ENCODE measurements around the gene CDC7. TPM values are rescaled to one million over a fixed set of nuclear protein-coding genes. Genes with fewer than 3 reads are reported as not detected.

The CDC7 gene
- total and polyA plus RNA-seq, 2 experiments from 2014 or later: 26.6 to 44.0 TPM

- no peaks in the 10 kb centered on the region for H3K36me3 Mint-ChIP-seq (ENCODE audit: low read depth)
- no peaks in the 10 kb centered on the region for H3K9me2 ChIP-seq (ENCODE audit: insufficient read depth)
- no peak overlapping the region for H3K4me3 Mint-ChIP-seq
- no peaks in the 10 kb centered on the region for H3F3A ChIP-seq (replicated peaks; ENCODE audit: low read depth)
- H3K4me2 ChIP-seq: no peak overlapping the region
- TF ChIP-seq NANOG (IDR thresholded peaks at IDR 0.05; ENCODE audit: borderline replicate concordance) (no peak), CTCF (conservative IDR thresholded peaks at IDR 0.05; ENCODE audit: low read depth in 2 of 2) (no peak), REST (IDR thresholded peaks at IDR 0.05; ENCODE audit: unreplicated experiment) (no peak), EZH2phosphoT487 (IDR thresholded peaks at IDR 0.05; ENCODE audit: unreplicated experiment) (no peak), EZH2 (IDR thresholded peaks at IDR 0.05; ENCODE audit: low read depth, unreplicated experiment) (no peak), ZNF462 (CRISPR knock-in tag; IDR thresholded peaks at IDR 0.05) (no peak), STAT1 (IDR thresholded peaks at IDR 0.05; ENCODE audit: unreplicated experiment) (no peak), ZNF331 (CRISPR knock-in tag; IDR thresholded peaks at IDR 0.05; ENCODE audit: low read depth) (no peak), JUNB (IDR thresholded peaks at IDR 0.05; ENCODE audit: unreplicated experiment) (no peak), ZNF114 (CRISPR knock-in tag; IDR thresholded peaks at IDR 0.05) (no peak), POLR2AphosphoS5 (IDR thresholded peaks at IDR 0.05; ENCODE audit: low read depth) (no peak), CREB1 (CRISPR knock-in tag; IDR thresholded peaks at IDR 0.05; ENCODE audit: low read depth) (no peak)
- TF ChIP-seq, protein P1, sequence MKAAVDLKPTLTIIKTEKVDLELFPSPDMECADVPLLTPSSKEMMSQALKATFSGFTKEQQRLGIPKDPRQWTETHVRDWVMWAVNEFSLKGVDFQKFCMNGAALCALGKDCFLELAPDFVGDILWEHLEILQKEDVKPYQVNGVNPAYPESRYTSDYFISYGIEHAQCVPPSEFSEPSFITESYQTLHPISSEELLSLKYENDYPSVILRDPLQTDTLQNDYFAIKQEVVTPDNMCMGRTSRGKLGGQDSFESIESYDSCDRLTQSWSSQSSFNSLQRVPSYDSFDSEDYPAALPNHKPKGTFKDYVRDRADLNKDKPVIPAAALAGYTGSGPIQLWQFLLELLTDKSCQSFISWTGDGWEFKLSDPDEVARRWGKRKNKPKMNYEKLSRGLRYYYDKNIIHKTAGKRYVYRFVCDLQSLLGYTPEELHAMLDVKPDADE (IDR thresholded peaks at IDR 0.05): no peak
- H3K36me3 ChIP-seq (ENCODE audit: insufficient read depth): no peaks in the 10 kb centered on the region
- no peaks in the 10 kb centered on the region for H3K27me3 Mint-ChIP-seq (ENCODE audit: insufficient read depth, low read depth, poor library complexity)
- H4K20me1 ChIP-seq (replicated peaks; ENCODE audit: insufficient read depth): no peaks in the 10 kb centered on the region
- H3K4me1 ChIP-seq (ENCODE audit: insufficient read depth): no peaks in the 10 kb centered on the region
- H3K9me3 Mint-ChIP-seq: no peaks in the 10 kb centered on the region
- H3K27ac Mint-ChIP-seq: no peak overlapping the region
- no peaks in the 10 kb centered on the region; the same call in 2 of the 3 replicates for H3K4me1 Mint-ChIP-seq
- H3K79me2 ChIP-seq (replicated peaks; ENCODE audit: insufficient read depth): no peaks in the 10 kb centered on the region
- no peak overlapping the region for H3K27ac ChIP-seq (ENCODE audit: low read depth)
- no peak overlapping the region for H3K4me3 ChIP-seq
- DNase-seq (ENCODE audit: low spot score) (no peak), ATAC-seq (no peak)
- H3K27me3 ChIP-seq (ENCODE audit: insufficient read depth): no peaks in the 10 kb centered on the region
- H2AFZ ChIP-seq: no peak overlapping the region; the same call in 1 of the 2 replicates
Observed at GRCh38 chr1:91541918-91542533, 41.4 kb downstream of the CDC7 start.
